GM12878 (cell line): ENCODE measurements around the gene KRT82. TPM values are rescaled to one million over a fixed set of nuclear protein-coding genes. Genes with fewer than 3 reads are reported as not detected.

Experiments used
- ATAC-seq: fragments of 200-7000 bp; cut with Tn5 transposase; 3 replicates; pipeline ENCODE4 v1.9.1; 2020; ENCODE audit warnings: mild to moderate bottlenecking, moderate library complexity
- BruUV-seq: library from RNA; stranded (reverse); fragments of 400-500 nt; replicated peaks from 2 replicates; lab custom pipeline; 2021; lab: Mats Ljungman, UMichigan
- CTCF ChIA-PET: fragments of 300-600 bp; sonication (Branson Sonifier 250); formaldehyde crosslinking; extraction: SDS; loops from one replicate; lab custom pipeline; 2021; ENCODE audit warnings: inconsistent platforms; lab: Yijun Ruan, JAX
- POLR2A ChIA-PET: fragments of 350-600 bp; formaldehyde crosslinking; extraction: SDS; loops from one replicate; lab custom pipeline; 2021; ENCODE audit warnings: inconsistent platforms; lab: Charles Lee
- RAD21 ChIA-PET: fragments of 300-600 bp; sonication (Branson Sonifier 250); formaldehyde crosslinking; loops from one replicate; lab custom pipeline; 2023; ENCODE audit warnings: antibody characterized with exemption; ENCODE audit not compliant: unreplicated experiment; lab: Charles Lee
- SMC1A ChIA-PET: fragments of 300-600 bp; sonication (Branson Sonifier 250); formaldehyde crosslinking; loops from one replicate; lab custom pipeline; 2023; ENCODE audit not compliant: unreplicated experiment, uncharacterized antibody; lab: Charles Lee
- DNase-seq: peaks from one replicate; pipeline ENCODE4 v3.0.0-alpha.2; 2011; ENCODE audit warnings: low read depth, low spot score
- FAIRE-seq: peaks from 3 replicates; lab custom pipeline; 2011; peaks lifted over from hg19 to GRCh38; lab: Jason Lieb, UNC
- H2AFZ ChIP-seq: 2 replicates; pipeline ENCODE4 v1.6.0; 2011; ENCODE audit warnings: low read depth, low read length, control low read depth; ENCODE audit not compliant: control insufficient read depth
- H3K27ac ChIP-seq: 2 replicates; pipeline ENCODE4 v1.5.1; 2011; ENCODE audit warnings: control low read depth; ENCODE audit not compliant: control insufficient read depth, insufficient read depth
- H3K27me3 ChIP-seq, 2 experiments: replicated peaks in 1 of 2; 2 replicates each; pipeline versions ENCODE4 v1.6.0 to v1.6.1; 2011; ENCODE audit warnings: low read length in 1 of 2; ENCODE audit not compliant: control insufficient read depth in 2 of 2, insufficient read depth in 2 of 2
- H3K36me3 ChIP-seq, 2 experiments: 2 replicates each; pipeline ENCODE4 v1.5.1; 2011; ENCODE audit warnings: low read length in 1 of 2; ENCODE audit not compliant: control insufficient read depth in 2 of 2, insufficient read depth in 2 of 2
- H3K4me1 ChIP-seq: 2 replicates; pipeline ENCODE4 v1.6.1; 2011; ENCODE audit warnings: mild to moderate bottlenecking, low read length, moderate library complexity, mixed read lengths; ENCODE audit not compliant: control insufficient read depth, insufficient read depth
- H3K4me2 ChIP-seq: 2 replicates; pipeline ENCODE4 v1.6.0; 2011; ENCODE audit warnings: control low read depth; ENCODE audit not compliant: control insufficient read depth, insufficient read depth
- H3K4me3 ChIP-seq: fragments of 200-600 bp; sonication (generic); 2 replicates; pipeline ENCODE4 v1.5.1; 2016
- H3K79me2 ChIP-seq: 2 replicates; pipeline ENCODE4 v1.6.0; 2011; ENCODE audit warnings: low read length; ENCODE audit not compliant: control insufficient read depth, insufficient read depth
- H3K9ac ChIP-seq: 2 replicates; pipeline ENCODE4 v1.8.0; 2011; ENCODE audit warnings: low read length, control low read depth, mixed read lengths; ENCODE audit not compliant: control insufficient read depth, insufficient read depth
- H3K9me3 ChIP-seq: replicated peaks from 3 replicates; pipeline ENCODE4 v1.5.1; 2011; ENCODE audit warnings: mild to moderate bottlenecking, low read length; ENCODE audit not compliant: control insufficient read depth, insufficient read depth
- H4K20me1 ChIP-seq: 2 replicates; pipeline ENCODE4 v1.6.0; 2011; ENCODE audit not compliant: control insufficient read depth, insufficient read depth
- BMI1 ChIP-seq: fragments of 450-650 bp; IDR thresholded peaks from 2 replicates; pipeline ENCODE4 v1.6.1; 2016; ENCODE audit warnings: mild to moderate bottlenecking, moderate library complexity, borderline replicate concordance
- RAD51 ChIP-seq: fragments of 450-650 bp; IDR thresholded peaks from 2 replicates; pipeline ENCODE4 v1.6.1; 2016; ENCODE audit warnings: moderate library complexity, mild to moderate bottlenecking, inconsistent platforms
- REST ChIP-seq: IDR thresholded peaks from 2 replicates; pipeline ENCODE4 v1.6.1; 2012; ENCODE audit warnings: mild to moderate bottlenecking, low read depth, low read length
- SMARCA5 ChIP-seq: fragments of 450-650 bp; IDR thresholded peaks from 2 replicates; pipeline ENCODE4 v1.6.1; 2017; ENCODE audit warnings: mild to moderate bottlenecking
- WGBS: methylation state at CpG from one replicate; pipeline ENCODE4 v1.1.6; 2016; ENCODE audit warnings: low lambda C conversion rate; ENCODE audit not compliant: insufficient replicate concordance, insufficient coverage; ENCODE audit errors: missing lambda C conversion rate; 5-methylcytosine and 5-hydroxymethylcytosine counted together
- in situ Hi-C: fragments of 300-500 bp; cut with MboI; formaldehyde crosslinking; loops from 9 replicates; pipeline ENCODE4 v1.14.3; 2018; ENCODE audit warnings: mixed read lengths
- intact Hi-C: fragments of 100-400 bp; cut with micrococcal nuclease; formaldehyde crosslinking; loops from one replicate; pipeline ENCODE4 v1.14.2; 2022; ENCODE audit not compliant: unreplicated experiment
- polyA plus RNA-seq, 11 experiments: library from polyadenylated mRNA; depleted of rRNA in 4 of 11; unstranded in 6 of 11; stranded (reverse) in 5 of 11; fragments of >200 nt; fragmentation: Nextera tagmentation in 4 of 11; fragmentation: Illumina TruSeq in 1 of 11; extraction: Ambion mirVana in 4 of 11; extraction: Trizol in 1 of 11; gene quantifications; 1 replicate in 1 of 11; 2 replicates in 10 of 11; pipeline versions ENCODE4 v1.2.1 to v1.2.3, GENCODE V29; 2011 to 2016; ENCODE audit warnings: inconsistent platforms in 2 of 11, missing spikeins in 2 of 11, low read depth in 1 of 11
- total RNA-seq, 4 experiments: library from RNA; depleted of rRNA in 3 of 4; stranded (reverse); fragments of >200 nt in 3 of 4; fragmentation: Illumina TruSeq in 1 of 4; extraction: Trizol in 1 of 4; gene quantifications; 2 replicates each; pipeline versions ENCODE4 v1.2.1 to v1.2.3, GENCODE V29; 2013 to 2021
- TF ChIP-seq, protein P1 (sequence below): fragments of 450-650 bp; IDR thresholded peaks from 2 replicates; pipeline ENCODE4 v1.6.1; 2017; ENCODE audit warnings: mild to moderate bottlenecking, moderate library complexity

KRT82 gene
- total and polyA plus RNA-seq, 10 of the 15 experiments (the other 5 are each of a cell fraction or from before 2014, with no cell fraction given): not detected

- TF ChIP-seq, protein P1, sequence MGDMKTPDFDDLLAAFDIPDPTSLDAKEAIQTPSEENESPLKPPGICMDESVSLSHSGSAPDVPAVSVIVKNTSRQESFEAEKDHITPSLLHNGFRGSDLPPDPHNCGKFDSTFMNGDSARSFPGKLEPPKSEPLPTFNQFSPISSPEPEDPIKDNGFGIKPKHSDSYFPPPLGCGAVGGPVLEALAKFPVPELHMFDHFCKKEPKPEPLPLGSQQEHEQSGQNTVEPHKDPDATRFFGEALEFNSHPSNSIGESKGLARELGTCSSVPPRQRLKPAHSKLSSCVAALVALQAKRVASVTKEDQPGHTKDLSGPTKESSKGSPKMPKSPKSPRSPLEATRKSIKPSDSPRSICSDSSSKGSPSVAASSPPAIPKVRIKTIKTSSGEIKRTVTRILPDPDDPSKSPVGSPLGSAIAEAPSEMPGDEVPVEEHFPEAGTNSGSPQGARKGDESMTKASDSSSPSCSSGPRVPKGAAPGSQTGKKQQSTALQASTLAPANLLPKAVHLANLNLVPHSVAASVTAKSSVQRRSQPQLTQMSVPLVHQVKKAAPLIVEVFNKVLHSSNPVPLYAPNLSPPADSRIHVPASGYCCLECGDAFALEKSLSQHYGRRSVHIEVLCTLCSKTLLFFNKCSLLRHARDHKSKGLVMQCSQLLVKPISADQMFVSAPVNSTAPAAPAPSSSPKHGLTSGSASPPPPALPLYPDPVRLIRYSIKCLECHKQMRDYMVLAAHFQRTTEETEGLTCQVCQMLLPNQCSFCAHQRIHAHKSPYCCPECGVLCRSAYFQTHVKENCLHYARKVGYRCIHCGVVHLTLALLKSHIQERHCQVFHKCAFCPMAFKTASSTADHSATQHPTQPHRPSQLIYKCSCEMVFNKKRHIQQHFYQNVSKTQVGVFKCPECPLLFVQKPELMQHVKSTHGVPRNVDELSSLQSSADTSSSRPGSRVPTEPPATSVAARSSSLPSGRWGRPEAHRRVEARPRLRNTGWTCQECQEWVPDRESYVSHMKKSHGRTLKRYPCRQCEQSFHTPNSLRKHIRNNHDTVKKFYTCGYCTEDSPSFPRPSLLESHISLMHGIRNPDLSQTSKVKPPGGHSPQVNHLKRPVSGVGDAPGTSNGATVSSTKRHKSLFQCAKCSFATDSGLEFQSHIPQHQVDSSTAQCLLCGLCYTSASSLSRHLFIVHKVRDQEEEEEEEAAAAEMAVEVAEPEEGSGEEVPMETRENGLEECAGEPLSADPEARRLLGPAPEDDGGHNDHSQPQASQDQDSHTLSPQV: no peak
- TF ChIP-seq RAD51 (no peak), SMARCA5 (no peak), REST (no peak)
These were observed 33.7 kb upstream of the KRT82 start (continued) for GRCh38 chr12:52439845-52440244.

- no peak for ATAC-seq
- SMC1A ChIA-PET: no interaction called here
- RAD21 ChIA-PET: no interaction called here
- H3K27me3 ChIP-seq: peaks cover 6 to 7% of the 10 kb centered on the region in 2 experiments
- no TSS peak for BruUV-seq
- FAIRE-seq: no peak
- POLR2A ChIA-PET: no interaction called here
- no peak overlapping the region for H3K27ac ChIP-seq
- no peak for DNase-seq
- H3K4me3 ChIP-seq: no peak overlapping the region
- TF ChIP-seq BMI1: no peak
- TF ChIP-seq, all 136 proteins: peak for 0
- H3K4me1 ChIP-seq: no peaks in the 10 kb centered on the region
- no peak overlapping the region for H3K9ac ChIP-seq
- 17% methylated on average over 8 of the region's 8 CpGs for WGBS
- CTCF ChIA-PET: no interaction called here
- no peak overlapping the region for H3K4me2 ChIP-seq
- intact Hi-C loops (no loop called here), in situ Hi-C loops (no loop called here)
- H3K79me2 ChIP-seq: no peaks in the 10 kb centered on the region
- no peak overlapping the region for H2AFZ ChIP-seq
- H4K20me1 ChIP-seq: no peaks in the 10 kb centered on the region
- H3K9me3 ChIP-seq: no peaks in the 10 kb centered on the region
- no peaks in the 10 kb centered on the region for H3K36me3 ChIP-seq
These were observed 33.3 kb upstream of the KRT82 start for GRCh38 chr12:52439420-52439819.
